ENCODE measurements around the gene OR56B4.
"Not testable (repeated sequence)": the region's sequence is repeated elsewhere in the genome, so short reads cannot be mapped to it uniquely, and the experiment has no call there.

OR56B4 gene

GRCh38 chr11:6142936-6143335 is 35.5 kb downstream of the OR56B4 start:
- no peak overlapping the region for H3K27ac ChIP-seq (ENCODE audit: low read depth, low read length)
- H2AFZ ChIP-seq (ENCODE audit: low read depth, low read length, severe bottlenecking) = no peak overlapping the region
- H3K9me2 ChIP-seq (replicated peaks; ENCODE audit: insufficient read depth, low read length) = no peaks in the 10 kb centered on the region
- H3K9ac ChIP-seq (ENCODE audit: low read length) = no peak overlapping the region
- no peaks in the 10 kb centered on the region for H3F3A ChIP-seq (ENCODE audit: insufficient read depth)
- H3K4me3 ChIP-seq (ENCODE audit: insufficient read depth, low read length, poor library complexity, severe bottlenecking) = no peak overlapping the region
- no peak overlapping the region for H3K4me2 ChIP-seq (ENCODE audit: low read depth, low read length, poor library complexity, severe bottlenecking)
- no peaks in the 10 kb centered on the region for H3K9me3 ChIP-seq (ENCODE audit: insufficient read depth, low read length)
- no peaks in the 10 kb centered on the region for H3K36me3 ChIP-seq (ENCODE audit: low read length)
- no peaks in the 10 kb centered on the region for H3K79me2 ChIP-seq (ENCODE audit: insufficient read depth, low read length)
- no peak for TF ChIP-seq EZH2phosphoT487 (conservative IDR thresholded peaks at IDR 0.05; ENCODE audit: low read length)
- TF ChIP-seq CTCF (IDR thresholded peaks at IDR 0.05; ENCODE audit: insufficient read depth, low read length, poor library complexity, severe bottlenecking) = no peak
- H4K20me1 ChIP-seq (ENCODE audit: low read depth, low read length) = no peaks in the 10 kb centered on the region
- no peaks in the 10 kb centered on the region for H3K27me3 ChIP-seq (ENCODE audit: low read length)

- H3K4me3 ChIP-seq (ENCODE audit: insufficient read depth, low read length, poor library complexity, severe bottlenecking); H3K79me2 ChIP-seq (ENCODE audit: insufficient read depth, low read length); H3F3A ChIP-seq (ENCODE audit: insufficient read depth); H3K4me2 ChIP-seq (ENCODE audit: low read depth, low read length, poor library complexity, severe bottlenecking); H3K9me2 ChIP-seq (replicated peaks; ENCODE audit: insufficient read depth, low read length); H2AFZ ChIP-seq (ENCODE audit: low read depth, low read length, severe bottlenecking); H3K9me3 ChIP-seq (ENCODE audit: insufficient read depth, low read length); H3K36me3 ChIP-seq (ENCODE audit: low read length); H3K27me3 ChIP-seq (ENCODE audit: low read length); H4K20me1 ChIP-seq (ENCODE audit: low read depth, low read length); H3K27ac ChIP-seq (ENCODE audit: low read depth, low read length); H3K9ac ChIP-seq (ENCODE audit: low read length): not testable (repeated sequence)
Observed at GRCh38 chr11:6143737-6144136, 36.3 kb downstream of the OR56B4 start.

GRCh38 chr11:6151117-6151516 is 43.6 kb downstream of the OR56B4 start:
- Histone ChIP-seq H4K20me1 (ENCODE audit: low read depth, low read length) (no peaks in the 10 kb centered on the region), H3K9me2 (replicated peaks; ENCODE audit: insufficient read depth, low read length) (no peaks in the 10 kb centered on the region), H3K9ac (ENCODE audit: low read length) (no peak overlapping the region), H3K27ac (ENCODE audit: low read depth, low read length) (no peak overlapping the region), H3K79me2 (ENCODE audit: insufficient read depth, low read length) (no peaks in the 10 kb centered on the region), H2AFZ (ENCODE audit: low read depth, low read length, severe bottlenecking) (no peak overlapping the region), H3K27me3 (ENCODE audit: low read length) (no peaks in the 10 kb centered on the region), H3F3A (ENCODE audit: insufficient read depth) (no peaks in the 10 kb centered on the region), H3K4me3 (ENCODE audit: insufficient read depth, low read length, poor library complexity, severe bottlenecking) (no peak overlapping the region), H3K4me2 (ENCODE audit: low read depth, low read length, poor library complexity, severe bottlenecking) (no peak overlapping the region), H3K36me3 (ENCODE audit: low read length) (no peaks in the 10 kb centered on the region), H3K9me3 (ENCODE audit: insufficient read depth, low read length) (no peaks in the 10 kb centered on the region)
- TF ChIP-seq CTCF (IDR thresholded peaks at IDR 0.05; ENCODE audit: insufficient read depth, low read length, poor library complexity, severe bottlenecking) (no peak), EZH2phosphoT487 (conservative IDR thresholded peaks at IDR 0.05; ENCODE audit: low read length) (no peak)

GRCh38 chr11:6152126-6152525 is 44.6 kb downstream of the OR56B4 start:
- H3K4me3 ChIP-seq (ENCODE audit: insufficient read depth, low read length, poor library complexity, severe bottlenecking) = no peak overlapping the region

More at GRCh38 chr11:6152126-6152525, 44.6 kb downstream of the OR56B4 start:
- Histone ChIP-seq H4K20me1 (ENCODE audit: low read depth, low read length) (no peaks in the 10 kb centered on the region), H3K27me3 (ENCODE audit: low read length) (no peaks in the 10 kb centered on the region), H3K4me2 (ENCODE audit: low read depth, low read length, poor library complexity, severe bottlenecking) (no peak overlapping the region), H3K79me2 (ENCODE audit: insufficient read depth, low read length) (no peaks in the 10 kb centered on the region), H3K27ac (ENCODE audit: low read depth, low read length) (no peak overlapping the region), H3K9me2 (replicated peaks; ENCODE audit: insufficient read depth, low read length) (no peaks in the 10 kb centered on the region), H3F3A (ENCODE audit: insufficient read depth) (no peaks in the 10 kb centered on the region), H3K9ac (ENCODE audit: low read length) (no peak overlapping the region), H3K36me3 (ENCODE audit: low read length) (no peaks in the 10 kb centered on the region), H2AFZ (ENCODE audit: low read depth, low read length, severe bottlenecking) (no peak overlapping the region), H3K9me3 (ENCODE audit: insufficient read depth, low read length) (no peaks in the 10 kb centered on the region)
- no peak for TF ChIP-seq EZH2phosphoT487 (conservative IDR thresholded peaks at IDR 0.05; ENCODE audit: low read length)
- TF ChIP-seq CTCF (IDR thresholded peaks at IDR 0.05; ENCODE audit: insufficient read depth, low read length, poor library complexity, severe bottlenecking) = no peak

Data from SU-DHL-6 (cell line).